ENCODE results near the gene ITGA1. TPM values are rescaled to one million over a fixed set of nuclear protein-coding genes. Genes with fewer than 3 reads are reported as not detected.
"Not testable (repeated sequence)": the region's sequence is repeated elsewhere in the genome, so short reads cannot be mapped to it uniquely, and the experiment has no call there.

ITGA1 gene
- total RNA-seq, 1 experiment from 2014 or later: 20.2 TPM

GRCh38 chr5:52963636-52964035, 175.9 kb downstream of the ITGA1 start:
- no TSS peak for BruUV-seq (replicated peaks)
- no peak for DNase-seq
- CTCF ChIA-PET: interaction anchor here (0.6 to 1.4 kb wide), 3 partner anchors 24 to 60 kb away, joined by 3 to 8 read pairs (median 3); no protein-coding TSS in a partner anchor
- H3K4me1 Mint-ChIP-seq (ENCODE audit: low read depth, unreplicated experiment): peaks cover 14% of the 10 kb centered on the region
- H3K9me3 Mint-ChIP-seq (ENCODE audit: low read depth, unreplicated experiment): peaks cover 2% of the 10 kb centered on the region
- H3K27me3 Mint-ChIP-seq (ENCODE audit: unreplicated experiment): no peaks in the 10 kb centered on the region
- H3K36me3 Mint-ChIP-seq (ENCODE audit: insufficient read depth, unreplicated experiment): no peaks in the 10 kb centered on the region
- H3K27ac Mint-ChIP-seq (ENCODE audit: unreplicated experiment): peak overlapping the region; percentile 26
- TF ChIP-seq CTCF (IDR thresholded peaks at IDR 0.05; ENCODE audit: unreplicated experiment): no peak
- intact Hi-C loops (cut with micrococcal nuclease; ENCODE audit: unreplicated experiment): no loop called here
- no peak overlapping the region for H3K4me3 Mint-ChIP-seq (ENCODE audit: low read depth, unreplicated experiment)

- BruUV-seq (replicated peaks): no TSS peak
- H3K27ac Mint-ChIP-seq (ENCODE audit: unreplicated experiment): peak overlapping the region; percentile 26
- CTCF ChIA-PET: interaction anchor here (0.6 to 0.9 kb wide), 2 partner anchors 24 to 59 kb away, joined by 3 read pairs; no protein-coding TSS in a partner anchor
- H3K4me1 Mint-ChIP-seq (ENCODE audit: low read depth, unreplicated experiment): peaks cover 14% of the 10 kb centered on the region
- H3K36me3 Mint-ChIP-seq (ENCODE audit: insufficient read depth, unreplicated experiment): no peaks in the 10 kb centered on the region
- H3K9me3 Mint-ChIP-seq (ENCODE audit: low read depth, unreplicated experiment): peaks cover 5% of the 10 kb centered on the region
- H3K27me3 Mint-ChIP-seq (ENCODE audit: unreplicated experiment): no peaks in the 10 kb centered on the region
- intact Hi-C loops (cut with micrococcal nuclease; ENCODE audit: unreplicated experiment): no loop called here
- TF ChIP-seq CTCF (IDR thresholded peaks at IDR 0.05; ENCODE audit: unreplicated experiment): no peak
- H3K4me3 Mint-ChIP-seq (ENCODE audit: low read depth, unreplicated experiment): no peak overlapping the region
- DNase-seq: no peak
These were observed 176.4 kb downstream of the ITGA1 start for GRCh38 chr5:52964138-52964537.

- intact Hi-C loops (cut with micrococcal nuclease; ENCODE audit: unreplicated experiment); DNase-seq; H3K4me3 Mint-ChIP-seq (ENCODE audit: low read depth, unreplicated experiment); H3K27me3 Mint-ChIP-seq (ENCODE audit: unreplicated experiment); H3K27ac Mint-ChIP-seq (ENCODE audit: unreplicated experiment); H3K9me3 Mint-ChIP-seq (ENCODE audit: low read depth, unreplicated experiment); H3K4me1 Mint-ChIP-seq (ENCODE audit: low read depth, unreplicated experiment); BruUV-seq (replicated peaks); H3K36me3 Mint-ChIP-seq (ENCODE audit: insufficient read depth, unreplicated experiment); CTCF ChIA-PET: not testable (repeated sequence)
These were observed 188.4 kb downstream of the ITGA1 start for GRCh38 chr5:52976157-52976556.

- H3K4me3 Mint-ChIP-seq (ENCODE audit: low read depth, unreplicated experiment): no peak overlapping the region
- H3K27ac Mint-ChIP-seq (ENCODE audit: unreplicated experiment): no peak overlapping the region
- H3K9me3 Mint-ChIP-seq (ENCODE audit: low read depth, unreplicated experiment): peaks cover 3% of the 10 kb centered on the region
- no peaks in the 10 kb centered on the region for H3K4me1 Mint-ChIP-seq (ENCODE audit: low read depth, unreplicated experiment)
- TF ChIP-seq CTCF (IDR thresholded peaks at IDR 0.05; ENCODE audit: unreplicated experiment): no peak
- intact Hi-C loops (cut with micrococcal nuclease; ENCODE audit: unreplicated experiment): no loop called here
- BruUV-seq (replicated peaks): no TSS peak
- H3K36me3 Mint-ChIP-seq (ENCODE audit: insufficient read depth, unreplicated experiment): no peaks in the 10 kb centered on the region
- CTCF ChIA-PET: no interaction called here
- H3K27me3 Mint-ChIP-seq (ENCODE audit: unreplicated experiment): no peaks in the 10 kb centered on the region
- DNase-seq: no peak
These were observed 189.7 kb downstream of the ITGA1 start for GRCh38 chr5:52977264-52977897.

GRCh38 chr5:52981507-52981906, 193.8 kb downstream of the ITGA1 start:
- no peak for DNase-seq
- no peak for TF ChIP-seq CTCF (IDR thresholded peaks at IDR 0.05; ENCODE audit: unreplicated experiment)
- Mint-ChIP-seq H3K27ac (ENCODE audit: unreplicated experiment) (no peak overlapping the region), H3K27me3 (ENCODE audit: unreplicated experiment) (no peaks in the 10 kb centered on the region), H3K4me3 (ENCODE audit: low read depth, unreplicated experiment) (no peak overlapping the region), H3K36me3 (ENCODE audit: insufficient read depth, unreplicated experiment) (peaks cover 11% of the 10 kb centered on the region), H3K4me1 (ENCODE audit: low read depth, unreplicated experiment) (peaks cover 39% of the 10 kb centered on the region), H3K9me3 (ENCODE audit: low read depth, unreplicated experiment) (peaks cover 3% of the 10 kb centered on the region)
- intact Hi-C loops (cut with micrococcal nuclease; ENCODE audit: unreplicated experiment): no loop called here
- BruUV-seq (replicated peaks): no TSS peak
- CTCF ChIA-PET: no interaction called here

Measured in Calu3 (cell line).